NCI-H345 (cell line): ENCODE data around the gene METTL23.
"Not testable (repeated sequence)": the region's sequence is repeated elsewhere in the genome, so short reads cannot be mapped to it uniquely, and the experiment has no call there.

ENCODE experiments used
- DNase-seq: peaks from one replicate; lab custom pipeline; 2025; lab: John Stamatoyannopoulos, UW

METTL23 gene

DNA sequence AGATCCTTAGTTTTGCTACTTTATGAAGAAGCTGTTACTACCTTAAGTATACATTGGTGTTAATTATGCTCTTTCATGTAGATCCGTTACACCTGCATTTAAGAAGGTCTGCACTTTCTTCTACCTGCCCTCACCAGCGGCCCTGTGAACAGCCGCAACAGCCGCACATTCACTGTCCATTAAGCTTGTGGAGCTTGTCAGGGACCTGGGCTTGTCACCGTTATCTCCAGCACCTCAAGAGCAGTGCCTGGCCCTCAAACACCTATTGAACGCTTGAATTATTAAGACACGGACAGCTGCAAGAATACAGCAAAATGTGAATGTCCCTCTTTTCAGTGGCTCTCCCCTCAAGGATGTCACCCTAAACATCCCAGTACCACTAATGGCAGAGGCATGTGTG, 12.9 kb upstream of the METTL23 start:
- no peak for DNase-seq

DNA sequence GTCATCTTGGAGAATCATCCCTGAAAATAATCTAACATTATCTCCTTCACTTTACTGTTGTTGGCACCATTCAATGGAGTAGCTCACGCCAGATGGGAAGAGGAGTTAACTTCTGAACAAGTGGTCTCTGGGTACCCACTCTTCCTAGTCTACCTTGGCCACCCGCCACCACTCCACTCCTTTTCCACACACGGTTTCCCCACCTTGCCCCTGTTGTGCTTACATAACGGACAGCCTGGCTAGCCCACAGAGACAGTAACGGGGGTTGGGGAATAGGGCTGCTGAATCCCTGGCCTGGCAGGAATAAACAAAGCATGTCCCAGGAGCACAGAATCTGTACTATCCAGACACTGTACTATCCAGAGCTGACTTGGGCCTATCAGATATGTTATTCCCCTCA, 12.3 kb upstream of the METTL23 start:
- DNase-seq = no peak

DNA sequence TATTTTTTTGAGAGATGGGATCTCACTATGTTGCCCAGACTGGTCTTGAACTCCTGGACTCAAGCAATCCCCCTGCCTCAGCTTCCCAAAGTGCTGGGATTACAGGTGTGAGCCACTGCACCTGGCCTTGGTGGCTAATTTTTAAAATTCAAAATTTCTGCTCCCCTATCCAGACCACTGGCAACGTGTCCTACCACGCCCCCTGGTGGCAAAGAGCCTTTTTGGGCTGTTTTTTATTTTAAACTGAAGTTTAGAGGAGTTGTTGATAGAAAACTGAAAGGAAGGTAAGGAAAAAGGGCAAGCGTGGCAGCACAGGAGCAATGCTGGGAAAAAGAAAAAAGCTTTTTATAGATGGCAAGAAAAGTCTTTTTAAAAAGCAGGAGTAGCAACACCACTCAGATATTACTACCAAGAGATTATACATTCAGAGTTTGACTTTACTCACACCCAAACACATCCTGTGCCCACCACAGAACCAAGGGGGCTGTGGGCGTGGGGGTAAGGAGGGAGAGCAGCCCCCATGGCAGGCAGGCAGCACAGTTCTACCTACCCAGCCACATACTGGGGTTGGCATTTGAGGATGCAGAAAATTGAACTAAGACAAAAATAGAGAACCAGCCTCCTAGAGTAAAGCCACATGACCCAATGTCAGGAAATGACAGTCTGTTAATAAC, 11.7 kb upstream of the METTL23 start:
- DNase-seq = peak; percentile 47

DNA sequence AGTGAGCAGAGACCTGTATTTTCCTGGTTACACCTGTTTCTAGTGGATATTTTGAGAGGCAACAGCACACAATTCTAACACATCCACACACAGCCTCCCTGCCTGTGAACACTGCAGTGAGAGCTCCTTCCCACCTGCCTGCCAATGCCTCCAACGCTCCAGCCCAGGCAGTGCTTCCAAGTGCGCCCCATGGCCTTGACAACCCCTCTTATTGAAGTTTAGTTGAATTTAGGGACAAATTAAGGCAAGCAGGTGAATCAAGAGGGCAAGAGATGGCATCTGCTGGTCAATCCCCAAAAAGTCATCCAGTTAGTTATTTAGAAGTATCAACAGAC, 11.2 kb upstream of the METTL23 start:
- DNase-seq = no peak

- DNase-seq = no peak
Observed at GRCh38 chr17:76716146-76716838, 10.3 kb upstream of the METTL23 start.

DNA sequence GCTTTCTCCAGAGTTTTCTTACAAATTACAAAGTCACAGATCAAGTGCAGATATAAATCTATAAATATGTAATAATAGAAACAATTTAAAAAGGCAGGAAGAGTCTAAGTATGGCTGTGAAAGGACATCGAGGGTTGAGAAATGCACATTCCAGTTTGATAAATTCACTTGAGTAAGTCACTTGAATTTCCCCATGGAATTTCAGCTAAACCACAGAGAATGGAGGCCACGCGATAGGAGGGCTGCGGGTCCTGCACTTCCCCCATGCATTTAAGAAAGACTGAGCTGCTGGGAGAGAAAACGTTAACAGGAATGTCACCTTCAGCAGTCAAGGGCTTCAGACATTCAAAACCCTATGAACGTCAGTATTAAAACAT, 9.8 kb upstream of the METTL23 start:
- no peak for DNase-seq

DNA sequence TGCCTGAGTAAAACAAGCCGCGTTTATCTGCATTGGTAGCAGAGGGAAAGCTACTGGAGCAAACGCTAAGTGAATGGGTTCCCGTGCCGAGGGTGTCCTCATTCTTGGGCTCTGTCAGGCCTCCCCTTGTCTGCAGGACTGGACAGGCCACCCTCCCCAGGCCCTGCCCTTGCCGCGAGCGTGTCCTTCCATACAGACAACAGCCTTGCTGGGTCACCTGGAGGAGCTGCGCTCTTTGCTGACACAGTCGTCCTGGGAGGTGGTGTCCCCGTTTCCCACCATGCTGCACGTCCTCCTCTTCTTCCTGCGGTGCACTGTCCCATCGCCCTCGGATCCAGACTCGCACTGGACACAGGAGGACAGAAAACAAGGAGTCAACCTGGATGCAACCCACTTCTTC, 8.1 kb upstream of the METTL23 start:
- DNase-seq = no peak

- DNase-seq = no peak
Observed at GRCh38 chr17:76720211-76720610, 6.4 kb upstream of the METTL23 start.

GRCh38 chr17:76720941-76721340, 5.7 kb upstream of the METTL23 start:
- no peak for DNase-seq

DNA sequence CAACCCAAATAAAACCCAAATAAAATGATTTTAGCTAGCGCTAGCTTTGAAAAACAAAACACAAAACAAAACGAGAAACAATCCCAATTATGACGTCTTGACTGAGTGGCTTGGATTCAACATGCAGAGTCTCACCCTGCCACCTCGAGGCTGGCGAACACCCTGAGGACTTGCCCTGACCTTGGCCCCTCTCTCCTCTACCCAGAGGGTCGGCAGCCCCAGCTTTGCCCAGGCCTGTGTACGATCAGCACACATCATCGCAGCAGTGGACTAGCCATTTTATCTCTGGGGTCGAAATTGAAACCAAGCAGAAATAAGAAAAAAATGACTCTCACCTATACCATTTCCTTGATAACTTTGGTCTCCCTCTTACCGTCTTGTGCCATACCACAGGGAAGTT, 5.2 kb upstream of the METTL23 start:
- no peak for DNase-seq

- DNase-seq = no peak
Observed at GRCh38 chr17:76722279-76722678, 4.4 kb upstream of the METTL23 start.

GRCh38 chr17:76722977-76723376, 3.7 kb upstream of the METTL23 start:
- not testable (repeated sequence) for DNase-seq

DNA sequence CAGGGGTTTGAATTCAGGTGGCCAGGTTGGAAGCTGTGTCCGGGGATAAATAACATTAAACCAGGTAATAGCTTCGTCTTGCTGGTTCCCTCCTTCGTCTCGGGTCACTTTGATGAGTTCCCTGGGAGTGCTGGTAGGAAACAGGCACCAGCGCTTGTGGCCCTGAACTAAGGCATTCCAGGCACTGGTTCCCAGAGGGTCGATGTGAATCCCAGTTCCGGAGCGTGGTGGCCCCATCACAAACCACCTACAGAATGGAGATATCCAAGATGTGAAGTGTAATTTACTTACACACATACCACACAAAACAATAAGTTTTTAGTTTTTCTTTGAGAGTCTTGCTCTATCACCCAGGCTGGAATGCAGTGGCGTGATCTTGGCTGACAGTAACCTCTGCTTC, 2.8 kb upstream of the METTL23 start:
- no peak for DNase-seq

DNA sequence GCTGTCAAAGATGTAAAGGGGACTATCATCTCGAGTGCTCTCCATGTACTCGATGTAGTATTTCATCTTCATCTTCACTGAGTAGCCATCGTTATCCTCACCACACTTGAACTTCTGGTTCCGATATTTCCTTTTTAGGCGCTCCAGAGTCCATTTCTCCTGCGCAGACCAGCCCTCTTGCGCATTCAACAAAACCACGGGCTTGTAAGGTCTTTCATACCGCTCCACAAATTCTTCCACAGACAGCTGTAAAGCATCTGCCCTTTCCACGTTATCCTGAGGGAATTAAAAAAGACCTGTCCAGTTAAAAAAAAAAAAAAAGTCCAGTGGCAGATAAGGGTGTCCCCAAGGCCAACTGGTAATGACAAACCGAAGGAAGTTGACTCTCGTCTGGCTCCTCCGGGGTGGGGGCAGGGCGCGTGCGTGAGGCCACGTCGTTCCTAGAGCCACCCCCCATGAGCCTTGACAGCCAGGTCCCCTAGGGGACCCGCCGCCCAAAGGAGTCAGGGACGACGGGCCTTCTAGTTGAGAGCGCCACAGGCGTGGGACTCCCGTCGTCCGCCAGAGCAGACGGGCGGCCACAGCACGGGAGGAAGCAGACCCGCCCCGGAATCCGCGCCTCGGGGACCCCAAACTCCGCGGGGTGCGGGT, 934 bp upstream of the METTL23 start:
- peak; percentile 57 for DNase-seq

GRCh38 chr17:76726231-76726775, 336 bp upstream of the METTL23 start, which contains the start of gene JMJD6:
TSS of gene JMJD6 (minus strand) at chr17:76726606. CDS start at chr17:76726475, 131 bp downstream.
- DNase-seq = peak; percentile 97

GRCh38 chr17:76727745-76728456, 1.3 kb downstream of the METTL23 start:
- no peak for DNase-seq

DNA sequence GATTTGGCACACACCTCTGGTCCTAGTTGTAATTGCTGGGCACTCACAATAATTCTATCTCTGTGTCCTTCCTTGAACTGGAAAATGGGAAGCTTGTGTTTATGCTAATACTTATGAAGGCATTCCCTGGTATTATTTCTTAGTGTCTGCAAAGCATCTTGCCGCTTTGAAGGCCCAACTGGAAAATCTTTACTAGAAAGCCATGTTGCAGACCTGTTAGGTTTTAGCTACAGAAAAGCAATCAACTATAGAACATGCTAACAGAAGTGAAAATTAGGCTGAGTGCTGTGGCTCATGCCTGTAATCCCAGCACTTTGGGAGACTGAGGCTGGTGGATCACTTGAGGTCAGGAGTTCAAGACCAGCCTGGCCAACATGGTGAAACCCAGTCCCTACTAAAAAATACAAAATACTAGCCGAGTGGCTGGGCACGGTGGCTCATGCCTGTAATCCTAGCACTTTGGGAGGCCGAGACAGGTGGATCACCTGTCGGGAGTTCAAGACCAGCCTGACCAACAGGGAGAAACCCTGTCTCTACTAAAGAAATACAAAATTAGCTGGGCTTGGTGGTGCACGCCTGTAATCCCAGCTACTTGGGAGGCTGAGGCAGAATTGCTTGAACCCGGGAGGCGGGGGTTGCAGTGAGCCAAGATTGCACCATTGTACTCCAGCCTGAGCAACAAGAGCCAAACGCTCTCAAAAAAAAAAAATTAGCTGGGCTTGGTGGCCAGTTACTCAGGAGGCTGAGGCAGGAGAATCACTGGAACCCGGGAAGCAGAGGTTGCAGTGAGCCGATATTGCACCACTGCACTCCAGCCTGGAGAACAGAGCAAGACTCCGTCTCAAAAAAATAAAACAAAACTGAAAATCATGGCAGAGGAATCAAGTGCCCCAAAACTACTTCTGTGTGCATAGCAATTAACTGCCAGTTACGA, 5.4 kb downstream of the METTL23 start:
- not testable (repeated sequence) for DNase-seq

DNA sequence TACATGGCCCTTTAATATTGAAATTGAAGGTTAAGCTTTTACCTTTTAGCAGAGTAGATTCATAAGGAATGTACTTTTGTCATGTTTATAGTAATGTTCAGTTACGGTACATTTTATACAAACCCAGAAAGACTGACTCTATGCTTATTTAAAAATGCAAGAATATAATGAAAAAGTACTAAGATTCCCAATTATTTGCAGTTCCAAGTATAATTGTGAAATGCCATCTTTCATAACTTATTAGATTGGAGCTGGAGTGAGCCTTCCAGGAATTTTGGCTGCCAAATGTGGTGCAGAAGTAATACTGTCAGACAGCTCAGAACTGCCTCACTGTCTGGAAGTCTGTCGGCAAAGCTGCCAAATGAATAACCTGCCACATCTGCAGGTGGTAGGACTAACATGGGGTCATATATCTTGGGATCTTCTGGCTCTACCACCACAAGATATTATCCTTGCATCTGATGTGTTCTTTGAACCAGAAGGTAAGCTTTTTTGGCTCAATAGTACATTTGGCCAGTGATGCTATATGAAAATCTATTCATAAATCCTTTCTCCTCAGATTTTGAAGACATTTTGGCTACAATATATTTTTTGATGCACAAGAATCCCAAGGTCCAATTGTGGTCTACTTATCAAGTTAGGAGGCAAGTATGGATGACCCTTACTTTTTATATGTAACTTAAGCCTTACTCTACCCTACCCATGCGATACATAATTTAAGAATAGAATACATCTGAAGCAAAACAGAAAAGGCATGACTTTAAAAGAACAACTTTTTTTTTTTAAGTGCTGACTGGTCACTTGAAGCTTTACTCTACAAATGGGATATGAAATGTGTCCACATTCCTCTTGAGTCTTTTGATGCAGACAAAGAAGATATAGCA, 6.3 kb downstream of the METTL23 start:
- DNase-seq = no peak

- no peak for DNase-seq
Observed at GRCh38 chr17:76733618-76733957, 6.9 kb downstream of the METTL23 start.

- no peak for DNase-seq
Observed at GRCh38 chr17:76734080-76734840, 7.6 kb downstream of the METTL23 start.
